Osteocyte (in vitro differentiated cells): ENCODE results near the gene SLC35A4. TPM values are rescaled to one million over a fixed set of nuclear protein-coding genes. Genes with fewer than 3 reads are reported as not detected.
"Not testable (repeated sequence)": the region's sequence is repeated elsewhere in the genome, so short reads cannot be mapped to it uniquely, and the experiment has no call there.

ENCODE experiments used
- DNase-seq: peaks from one replicate; pipeline ENCODE4 v3.0.0; 2021; ENCODE audit warnings: mixed read lengths; ENCODE audit not compliant: unreplicated experiment; ENCODE audit errors: extremely low spot score
- H3K27ac Mint-ChIP-seq: one replicate; pipeline ENCODE4 v1.8.0; 2021; ENCODE audit warnings: mild to moderate bottlenecking, mixed read lengths; ENCODE audit not compliant: unreplicated experiment
- H3K27me3 Mint-ChIP-seq: one replicate; pipeline ENCODE4 v1.8.0; 2021; ENCODE audit warnings: mixed read lengths; ENCODE audit not compliant: unreplicated experiment
- H3K36me3 Mint-ChIP-seq: one replicate; pipeline ENCODE4 v1.8.0; 2021; ENCODE audit warnings: mixed read lengths; ENCODE audit not compliant: unreplicated experiment
- H3K4me1 Mint-ChIP-seq: one replicate; pipeline ENCODE4 v1.8.0; 2021; ENCODE audit warnings: mixed read lengths; ENCODE audit not compliant: unreplicated experiment
- H3K4me3 Mint-ChIP-seq: one replicate; pipeline ENCODE4 v1.8.0; 2021; ENCODE audit warnings: mild to moderate bottlenecking, moderate library complexity, mixed read lengths; ENCODE audit not compliant: unreplicated experiment
- H3K9me3 Mint-ChIP-seq: one replicate; pipeline ENCODE4 v1.8.0; 2021; ENCODE audit warnings: mixed read lengths; ENCODE audit not compliant: unreplicated experiment
- total RNA-seq: library from RNA; stranded (reverse); gene quantifications from 2 replicates; pipeline ENCODE4 v1.2.1, GENCODE V29; 2021
- TF ChIP-seq, protein P1 (sequence below): fragments of 200-600 bp; sonication (generic); IDR thresholded peaks from 2 replicates; pipeline ENCODE4 v1.5.0; 2021; ENCODE audit warnings: antibody characterized with exemption, mild to moderate bottlenecking, moderate library complexity

The SLC35A4 gene
- total RNA-seq, 1 donor from 2014 or later, result 79.6 TPM

DNA sequence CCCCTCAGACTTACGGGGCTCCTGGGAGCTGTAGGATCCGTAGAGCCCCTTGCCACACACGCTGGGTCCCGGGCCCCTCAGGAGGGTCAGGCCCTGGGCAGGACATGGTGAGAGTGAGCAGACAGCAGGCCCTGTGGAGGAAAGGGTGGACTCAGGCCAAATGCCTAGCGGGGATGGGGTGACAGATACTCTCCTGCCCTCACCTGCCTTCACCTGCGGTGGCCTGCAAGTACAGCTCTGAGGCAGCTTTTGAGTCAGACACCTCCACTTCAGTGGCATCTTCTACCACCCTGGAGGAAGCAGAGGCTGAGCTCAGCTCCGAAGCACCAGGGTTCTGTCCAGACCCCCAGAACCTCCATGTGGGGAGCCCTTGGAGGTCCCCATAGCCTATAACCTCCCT is 26.2 kb downstream of the SLC35A4 start:
- H3K4me3 Mint-ChIP-seq, result no peak overlapping the region
- no peaks in the 10 kb centered on the region for H3K36me3 Mint-ChIP-seq
- no peak overlapping the region for H3K27ac Mint-ChIP-seq
- peaks cover 27% of the 10 kb centered on the region for H3K27me3 Mint-ChIP-seq
- TF ChIP-seq, protein P1, sequence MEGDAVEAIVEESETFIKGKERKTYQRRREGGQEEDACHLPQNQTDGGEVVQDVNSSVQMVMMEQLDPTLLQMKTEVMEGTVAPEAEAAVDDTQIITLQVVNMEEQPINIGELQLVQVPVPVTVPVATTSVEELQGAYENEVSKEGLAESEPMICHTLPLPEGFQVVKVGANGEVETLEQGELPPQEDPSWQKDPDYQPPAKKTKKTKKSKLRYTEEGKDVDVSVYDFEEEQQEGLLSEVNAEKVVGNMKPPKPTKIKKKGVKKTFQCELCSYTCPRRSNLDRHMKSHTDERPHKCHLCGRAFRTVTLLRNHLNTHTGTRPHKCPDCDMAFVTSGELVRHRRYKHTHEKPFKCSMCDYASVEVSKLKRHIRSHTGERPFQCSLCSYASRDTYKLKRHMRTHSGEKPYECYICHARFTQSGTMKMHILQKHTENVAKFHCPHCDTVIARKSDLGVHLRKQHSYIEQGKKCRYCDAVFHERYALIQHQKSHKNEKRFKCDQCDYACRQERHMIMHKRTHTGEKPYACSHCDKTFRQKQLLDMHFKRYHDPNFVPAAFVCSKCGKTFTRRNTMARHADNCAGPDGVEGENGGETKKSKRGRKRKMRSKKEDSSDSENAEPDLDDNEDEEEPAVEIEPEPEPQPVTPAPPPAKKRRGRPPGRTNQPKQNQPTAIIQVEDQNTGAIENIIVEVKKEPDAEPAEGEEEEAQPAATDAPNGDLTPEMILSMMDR, result no peak
- H3K4me1 Mint-ChIP-seq, result peaks cover 12% of the 10 kb centered on the region
- no peaks in the 10 kb centered on the region for H3K9me3 Mint-ChIP-seq
- no peak for DNase-seq

DNA sequence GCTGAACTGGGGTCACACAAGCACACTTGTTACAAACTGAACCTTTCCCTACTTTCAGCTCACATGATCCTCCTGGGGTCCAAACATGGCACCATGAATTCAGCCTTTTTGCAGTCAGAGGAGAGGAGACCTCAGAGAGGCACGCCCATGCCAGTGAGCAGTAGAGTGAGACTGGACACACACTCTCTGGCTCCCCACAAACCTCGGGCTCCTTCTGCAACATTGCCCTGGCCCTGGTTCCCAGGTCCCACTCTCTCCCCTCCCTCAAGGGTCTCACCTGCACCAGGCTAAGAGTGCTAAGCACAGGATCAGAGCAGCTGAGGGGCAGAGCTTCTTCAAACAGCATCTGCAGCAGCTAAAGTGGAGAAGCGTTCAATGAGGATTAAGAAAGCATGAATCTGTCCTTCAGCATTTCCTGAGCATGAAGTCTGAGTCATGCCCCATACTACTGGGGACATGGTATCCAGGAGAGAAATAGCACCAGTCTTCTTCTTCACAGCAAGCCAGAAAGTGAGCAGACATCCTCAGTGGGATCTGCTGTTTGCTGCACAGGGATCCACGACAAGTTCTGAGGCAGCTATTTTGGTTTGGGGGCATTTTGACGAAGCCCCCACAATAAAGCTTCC is 27.2 kb downstream of the SLC35A4 start:
- H3K4me3 Mint-ChIP-seq, result no peak overlapping the region
- peaks cover 12% of the 10 kb centered on the region for H3K4me1 Mint-ChIP-seq
- DNase-seq, result no peak
- peaks cover 20% of the 10 kb centered on the region for H3K27me3 Mint-ChIP-seq
- H3K27ac Mint-ChIP-seq, result no peak overlapping the region
- H3K36me3 Mint-ChIP-seq, result no peaks in the 10 kb centered on the region
- no peaks in the 10 kb centered on the region for H3K9me3 Mint-ChIP-seq
- TF ChIP-seq, protein P1, result no peak

DNA sequence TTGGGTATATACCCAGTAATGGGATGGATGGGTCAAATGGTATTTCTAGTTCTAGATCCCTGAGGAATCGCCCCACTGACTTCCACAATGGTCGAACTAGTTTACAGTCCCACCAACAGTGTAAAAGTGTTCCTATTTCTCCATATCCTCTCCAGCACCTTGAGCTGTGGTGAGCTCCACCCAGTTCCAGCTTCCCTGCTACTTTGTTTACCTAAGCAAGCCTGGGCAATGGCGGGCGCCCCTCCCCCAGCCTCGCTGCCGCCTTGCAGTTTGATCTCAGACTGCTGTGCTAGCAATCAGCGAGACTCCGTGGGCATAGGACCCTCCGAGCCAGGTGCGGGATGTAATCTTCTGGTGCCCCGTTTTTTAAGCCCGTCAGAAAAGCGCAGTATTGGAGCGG is 28.4 kb downstream of the SLC35A4 start:
- H3K4me3 Mint-ChIP-seq, H3K36me3 Mint-ChIP-seq, H3K27ac Mint-ChIP-seq, H3K9me3 Mint-ChIP-seq, DNase-seq, H3K4me1 Mint-ChIP-seq: not testable (repeated sequence)
- peaks cover 17% of the 10 kb centered on the region for H3K27me3 Mint-ChIP-seq

DNA sequence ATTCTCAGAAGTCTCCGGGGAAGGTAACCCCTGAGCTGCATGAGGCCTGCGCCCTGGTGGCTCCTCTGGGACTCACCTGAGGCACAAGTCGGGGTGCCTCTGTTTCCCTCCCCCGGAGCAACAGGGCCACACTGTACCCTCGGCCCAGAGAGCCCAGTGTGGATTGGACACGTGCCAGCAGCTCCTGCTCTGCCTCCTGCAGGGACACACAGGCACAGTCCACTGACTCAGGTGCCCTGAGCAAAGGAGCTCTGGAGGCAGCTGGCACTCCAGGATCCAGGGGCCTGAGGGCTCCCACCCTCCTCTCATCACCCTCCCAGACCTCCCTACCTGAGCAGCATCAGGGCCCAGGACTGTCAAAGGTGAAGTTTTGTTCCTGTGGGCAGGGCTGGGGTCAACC is 29.5 kb downstream of the SLC35A4 start:
- TF ChIP-seq, protein P1, result no peak
- Mint-ChIP-seq H3K36me3 (no peaks in the 10 kb centered on the region), H3K4me1 (peaks cover 2% of the 10 kb centered on the region), H3K9me3 (no peaks in the 10 kb centered on the region), H3K27me3 (peaks cover 21% of the 10 kb centered on the region), H3K27ac (no peak overlapping the region), H3K4me3 (no peak overlapping the region)
- DNase-seq, result no peak

DNA sequence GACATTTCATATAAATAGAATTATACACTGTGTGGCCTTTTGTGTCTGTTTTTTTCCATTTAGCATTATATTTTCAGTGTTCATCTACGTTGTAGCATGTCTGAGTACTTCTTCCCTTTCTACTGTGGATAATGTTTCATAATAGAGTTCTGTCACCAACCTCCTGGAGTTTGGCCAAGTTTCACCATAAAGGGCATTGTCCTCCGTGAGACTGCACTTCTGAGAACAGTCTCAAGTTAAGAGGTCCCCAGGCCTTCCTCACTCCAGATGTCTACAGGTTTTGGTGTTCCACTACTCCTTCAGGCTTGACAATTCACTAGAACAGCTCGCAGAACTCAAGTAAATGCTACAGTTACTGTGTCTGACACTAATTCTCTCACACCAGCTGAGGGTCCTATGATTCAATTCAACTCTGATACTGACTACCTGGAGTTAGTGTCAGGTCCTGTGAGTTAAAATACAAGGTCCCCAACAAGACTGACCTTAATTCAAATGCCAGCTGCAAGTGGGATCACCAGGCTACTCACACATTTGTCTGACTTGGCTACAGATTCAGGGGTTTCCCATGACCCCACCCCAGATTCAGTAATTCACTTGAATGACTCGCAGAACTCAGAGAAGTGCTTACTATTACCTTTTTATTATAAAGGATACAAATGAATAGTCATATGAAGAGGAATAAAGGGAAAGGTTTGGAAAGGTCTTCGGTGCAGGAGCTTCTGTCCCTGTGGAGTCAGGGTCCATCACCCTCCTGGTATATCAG is 31.1 kb downstream of the SLC35A4 start:
- no peaks in the 10 kb centered on the region for H3K4me1 Mint-ChIP-seq
- TF ChIP-seq, protein P1, result no peak
- DNase-seq, result no peak
- H3K27ac Mint-ChIP-seq, result no peak overlapping the region
- no peaks in the 10 kb centered on the region for H3K9me3 Mint-ChIP-seq
- H3K4me3 Mint-ChIP-seq, result no peak overlapping the region
- peaks cover 22% of the 10 kb centered on the region for H3K27me3 Mint-ChIP-seq
- H3K36me3 Mint-ChIP-seq, result no peaks in the 10 kb centered on the region
